ENCODE data around the gene FAM43B.

Gene FAM43B

GRCh38 chr1:20593756-20594155 lies 41.4 kb downstream of the FAM43B start:
- no peak for DNase-seq

- DNase-seq, result no peak
Observed at GRCh38 chr1:20594746-20595145, 42.4 kb downstream of the FAM43B start.

- no peak for DNase-seq
Observed at GRCh38 chr1:20596106-20596505, 43.7 kb downstream of the FAM43B start.

- DNase-seq, result no peak
Observed at GRCh38 chr1:20597650-20598049, 45.3 kb downstream of the FAM43B start.

- no peak for DNase-seq
Observed at GRCh38 chr1:20600156-20600555, 47.8 kb downstream of the FAM43B start.

- DNase-seq, result no peak
Observed at GRCh38 chr1:20601129-20601825, 48.9 kb downstream of the FAM43B start.

- DNase-seq, result no peak
Observed at GRCh38 chr1:20602851-20603450, 50.6 kb downstream of the FAM43B start.

GRCh38 chr1:20603504-20604464 lies 51.4 kb downstream of the FAM43B start:
- DNase-seq, result no peak
